HG03565 (cell line): ENCODE data around the gene GLRX5.

Experiments used
- ATAC-seq: cut with Tn5 transposase; IDR thresholded peaks from one replicate; pipeline ENCODE4 v1.9.1; 2021; ENCODE audit warnings: mild to moderate bottlenecking, moderate library complexity; ENCODE audit not compliant: unreplicated experiment

Gene GLRX5

GRCh38 chr14:95531969-95532368 is 2.9 kb upstream of the GLRX5 start:
- no peak for ATAC-seq

GRCh38 chr14:95533391-95533821 is 1.4 kb upstream of the GLRX5 start:
- ATAC-seq: no peak

DNA sequence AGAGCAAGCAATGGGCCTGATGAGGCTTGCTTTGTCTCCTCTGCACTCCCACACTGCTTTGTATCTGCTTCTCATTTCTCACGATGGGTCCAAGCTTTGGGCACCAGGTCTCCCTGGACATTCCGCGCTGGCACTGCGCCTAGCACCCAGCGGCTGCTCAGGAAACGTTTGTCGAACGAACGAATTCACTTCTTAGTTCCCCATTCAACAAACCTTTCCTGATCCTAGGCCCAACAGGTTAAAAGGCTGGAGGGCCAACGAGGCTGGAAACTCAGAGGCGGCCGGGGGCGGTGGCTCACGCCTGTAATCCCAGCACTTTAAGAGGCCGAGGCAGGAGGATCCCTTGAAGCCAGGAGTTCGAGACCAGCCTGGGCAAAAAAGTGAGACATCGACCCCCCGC is 1.0 kb upstream of the GLRX5 start:
- ATAC-seq: no peak

DNA sequence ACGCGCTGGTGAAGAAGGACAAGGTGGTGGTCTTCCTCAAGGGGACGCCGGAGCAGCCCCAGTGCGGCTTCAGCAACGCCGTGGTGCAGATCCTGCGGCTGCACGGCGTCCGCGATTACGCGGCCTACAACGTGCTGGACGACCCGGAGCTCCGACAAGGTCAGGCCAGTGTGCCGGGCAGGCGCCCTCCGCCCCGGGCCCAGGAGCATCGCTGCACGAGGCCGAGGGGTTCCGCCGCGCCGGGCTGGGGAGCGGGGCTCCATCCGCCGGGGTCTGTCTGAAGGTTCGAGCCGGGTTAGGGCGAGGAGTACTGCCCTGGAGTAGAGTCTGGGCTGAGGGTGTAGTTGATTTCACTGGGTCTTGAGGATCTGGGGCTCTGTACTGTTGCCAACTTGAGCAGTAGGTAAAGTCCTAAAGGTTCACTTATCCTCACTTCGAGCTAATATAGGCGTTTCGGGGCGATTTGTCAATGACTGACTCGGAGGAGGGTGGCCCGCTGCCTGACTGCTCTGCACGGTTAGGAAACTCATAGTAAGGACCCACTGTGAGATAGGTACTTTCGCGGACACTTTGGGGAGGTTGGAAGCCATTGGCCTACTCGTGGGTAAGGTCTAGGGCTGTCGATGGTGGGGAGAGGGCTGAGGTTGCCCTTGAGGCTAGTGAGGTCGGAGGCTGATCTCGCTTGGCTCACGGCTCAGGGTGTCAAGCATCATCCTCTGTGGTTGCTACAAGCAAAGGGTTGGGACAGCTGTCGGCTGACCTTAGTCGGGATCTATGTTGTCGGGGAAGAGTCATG is 574 bp downstream of the GLRX5 start:
- no peak for ATAC-seq

DNA sequence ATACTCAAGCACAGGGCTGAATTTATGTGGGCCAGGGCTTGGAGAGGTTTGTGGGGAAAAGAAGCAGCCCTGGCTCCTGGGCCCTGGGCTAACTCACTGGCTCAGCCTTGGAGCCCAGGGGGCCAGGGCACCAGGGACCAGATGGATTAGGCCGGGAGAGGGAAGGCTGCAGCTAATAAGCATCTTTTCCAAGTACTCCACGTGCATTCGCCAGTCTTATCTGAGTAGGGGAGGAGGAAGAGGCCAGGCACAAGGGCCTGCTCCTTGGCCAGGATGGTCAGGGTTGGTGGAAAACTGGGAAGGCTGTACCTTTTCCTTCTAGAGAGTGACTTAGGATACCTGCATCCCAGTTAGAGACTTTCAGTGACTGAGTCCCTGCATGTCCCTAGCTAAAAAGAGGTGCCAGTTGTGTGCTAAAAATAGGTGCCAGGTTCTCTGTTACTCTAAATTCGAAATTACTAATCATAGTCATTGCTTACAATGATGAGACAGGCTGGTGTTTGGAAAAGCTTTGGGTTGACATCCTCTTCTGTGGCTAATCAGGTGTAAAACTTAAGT is 1.3 kb downstream of the GLRX5 start:
- no peak for ATAC-seq

GRCh38 chr14:95536671-95537070 is 1.8 kb downstream of the GLRX5 start:
- no peak for ATAC-seq

- no peak for ATAC-seq
Measured at GRCh38 chr14:95537298-95538089, 2.6 kb downstream of the GLRX5 start.

DNA sequence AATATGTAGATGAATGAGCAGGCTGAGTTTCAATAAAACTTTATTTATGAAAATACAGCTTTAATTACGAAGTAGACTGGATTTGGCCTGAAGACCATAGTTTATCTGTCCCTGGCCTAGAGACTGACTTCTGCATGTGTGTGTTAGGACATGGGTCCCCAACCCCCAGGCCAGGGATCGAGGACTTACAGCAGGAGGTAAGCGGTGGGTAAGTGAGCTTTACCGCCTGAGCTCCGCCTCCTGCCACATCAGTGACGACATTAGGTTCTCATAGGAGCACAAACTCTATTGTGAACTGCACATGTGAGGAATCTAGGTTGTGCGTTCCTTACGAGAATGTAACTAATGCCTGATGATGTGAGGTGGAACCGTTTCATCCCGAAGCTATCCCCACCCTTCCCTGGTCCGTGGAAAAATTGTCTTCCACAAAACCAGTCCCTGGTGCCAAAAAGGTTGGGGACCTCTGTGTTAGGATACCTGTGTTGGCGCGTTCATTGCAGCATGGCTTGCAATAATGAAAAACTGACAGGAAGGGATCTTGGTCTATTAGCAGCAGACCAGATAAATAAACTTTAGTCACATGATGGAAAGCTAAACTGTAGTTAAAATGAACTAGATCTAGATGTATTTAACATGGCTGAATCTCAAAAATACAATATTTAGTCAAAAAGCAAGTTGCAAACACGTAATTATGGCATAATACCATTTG is 4.1 kb downstream of the GLRX5 start:
- ATAC-seq: no peak

- ATAC-seq: no peak
Measured at GRCh38 chr14:95540236-95540855, 5.5 kb downstream of the GLRX5 start.

GRCh38 chr14:95541346-95541745 is 6.5 kb downstream of the GLRX5 start:
- ATAC-seq: no peak

DNA sequence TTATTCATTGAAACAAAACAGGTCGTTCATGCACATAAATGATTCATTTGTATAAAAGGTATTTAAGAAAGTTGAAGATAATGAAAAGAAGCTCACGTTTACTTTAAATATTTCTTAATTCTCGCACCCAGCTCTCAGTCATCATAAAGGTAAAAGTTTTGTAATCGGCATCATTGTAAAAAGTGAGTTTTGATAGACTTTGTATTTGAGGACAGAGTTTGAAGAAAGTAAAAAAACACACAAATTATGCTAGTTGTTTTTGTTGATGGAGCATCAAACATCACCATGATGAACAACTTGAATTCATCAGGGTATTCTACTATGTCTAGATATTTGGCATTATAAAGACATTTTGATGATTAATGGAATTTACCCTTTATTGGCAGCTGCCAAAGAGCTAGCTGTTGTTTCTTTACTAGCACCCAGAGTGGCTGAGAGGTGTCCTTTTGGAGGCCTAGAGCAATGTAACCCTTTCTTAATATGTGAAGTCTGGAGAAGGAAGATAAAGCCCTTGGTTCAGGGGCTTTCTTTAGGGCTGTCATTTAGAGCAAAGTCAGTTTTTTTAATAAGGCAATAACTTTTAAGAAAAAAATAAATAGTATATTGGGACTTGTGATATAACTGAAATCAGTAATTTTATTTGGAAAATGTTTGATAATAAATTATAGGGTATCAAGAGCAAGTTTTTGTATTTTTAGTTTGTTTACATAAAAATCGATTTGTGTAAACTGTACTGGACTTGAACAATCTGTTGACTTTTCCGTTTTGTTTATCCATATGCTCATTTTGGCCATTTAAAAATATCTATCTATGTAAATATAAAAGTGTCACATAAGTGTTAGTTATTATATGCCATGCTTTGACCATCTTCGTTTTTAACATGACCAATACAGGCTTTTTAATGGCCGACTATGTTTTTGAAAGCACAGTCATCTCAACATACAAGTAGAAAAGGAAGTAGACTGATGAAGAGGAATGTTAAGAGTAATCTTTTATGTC is 7.4 kb downstream of the GLRX5 start:
- ATAC-seq: no peak

GRCh38 chr14:95543021-95543420 is 8.2 kb downstream of the GLRX5 start:
- ATAC-seq: no peak

GRCh38 chr14:95544588-95544987 is 9.7 kb downstream of the GLRX5 start:
- ATAC-seq: no peak

GRCh38 chr14:95545515-95546168 is 10.8 kb downstream of the GLRX5 start:
- ATAC-seq: no peak

- ATAC-seq: no peak
Measured at GRCh38 chr14:95547272-95547625, 12.4 kb downstream of the GLRX5 start.

GRCh38 chr14:95547626-95548327 is 12.9 kb downstream of the GLRX5 start:
- ATAC-seq: no peak

- ATAC-seq: no peak
Measured at GRCh38 chr14:95548328-95548929, 13.6 kb downstream of the GLRX5 start.
